ENCODE results near the gene NAPG. TPM values are rescaled to one million over a fixed set of nuclear protein-coding genes. Genes with fewer than 3 reads are reported as not detected.
"Not testable (repeated sequence)": the region's sequence is repeated elsewhere in the genome, so short reads cannot be mapped to it uniquely, and the experiment has no call there.

The NAPG gene
- total and polyA plus RNA-seq, 4 donors, result 12.7 to 37.4 (median 26.2) TPM

- Histone ChIP-seq H3K27ac (ENCODE audit: low read depth in 1 of 2, low read length in 1 of 2) (no peak overlapping the region), H3K4me3 (no peak overlapping the region), H3K9ac (ENCODE audit: insufficient read depth in 1 of 2, low read length in 2 of 2) (no peak overlapping the region), H3K9me3 (ENCODE audit: control insufficient read depth in 4 of 4, insufficient read depth in 3 of 4, low read length in 3 of 4) (peaks cover 0 to 6% (median 2%) of the 10 kb centered on the region in 4 donors), H3K27me3 (ENCODE audit: control insufficient read depth in 3 of 3, insufficient read depth in 3 of 3, low read length in 2 of 3) (no peaks in the 10 kb centered on the region), H3K36me3 (ENCODE audit: control insufficient read depth in 4 of 4, insufficient read depth in 4 of 4, low read length in 4 of 4) (no peaks in the 10 kb centered on the region), H3K4me1 (ENCODE audit: control insufficient read depth in 5 of 5, insufficient read depth in 5 of 5, low read length in 5 of 5) (no peaks in the 10 kb centered on the region)
- WGBS, 2 donors, result 82 to 97% methylated on average over 1 of the region's 1 CpG
- TF ChIP-seq CTCF (IDR thresholded peaks at IDR 0.05; ENCODE audit: control extremely low read depth, extremely low read depth), result no peak
- DNase-seq, result no peak
- no peak for ATAC-seq (ENCODE audit: insufficient read depth, low FRiP score)
Measured at GRCh38 chr18:10585260-10585659, 59.4 kb downstream of the NAPG start.

GRCh38 chr18:10588975-10589374 is 63.1 kb downstream of the NAPG start:
- Histone ChIP-seq H3K9me3 (ENCODE audit: control insufficient read depth in 4 of 4, insufficient read depth in 3 of 4, low read length in 3 of 4) (peaks cover 0 to 6% (median 2%) of the 10 kb centered on the region in 4 donors), H3K27ac (ENCODE audit: low read depth in 1 of 2, low read length in 1 of 2) (no peak overlapping the region), H3K36me3 (ENCODE audit: control insufficient read depth in 4 of 4, insufficient read depth in 4 of 4, low read length in 4 of 4) (no peaks in the 10 kb centered on the region), H3K27me3 (ENCODE audit: control insufficient read depth in 3 of 3, insufficient read depth in 3 of 3, low read length in 2 of 3) (no peaks in the 10 kb centered on the region), H3K9ac (ENCODE audit: insufficient read depth in 1 of 2, low read length in 2 of 2) (no peak overlapping the region), H3K4me3 (no peak overlapping the region), H3K4me1 (ENCODE audit: control insufficient read depth in 5 of 5, insufficient read depth in 5 of 5, low read length in 5 of 5) (no peaks in the 10 kb centered on the region)
- ATAC-seq (ENCODE audit: insufficient read depth, low FRiP score), result no peak
- 92 to 94% methylated on average over 29 to 30 of the region's 30 CpGs for WGBS, 2 donors
- no peak for DNase-seq
- no peak for TF ChIP-seq CTCF (IDR thresholded peaks at IDR 0.05; ENCODE audit: control extremely low read depth, extremely low read depth)

GRCh38 chr18:10590412-10590811 is 64.6 kb downstream of the NAPG start:
- no peak overlapping the region for H3K4me3 ChIP-seq
- H3K4me1 ChIP-seq (ENCODE audit: control insufficient read depth in 5 of 5, insufficient read depth in 5 of 5, low read length in 5 of 5), result no peaks in the 10 kb centered on the region
- TF ChIP-seq CTCF (IDR thresholded peaks at IDR 0.05; ENCODE audit: control extremely low read depth, extremely low read depth), result no peak
- H3K27ac ChIP-seq (ENCODE audit: low read depth in 1 of 2, low read length in 1 of 2), result no peak overlapping the region
- H3K27me3 ChIP-seq (ENCODE audit: control insufficient read depth in 3 of 3, insufficient read depth in 3 of 3, low read length in 2 of 3), result no peaks in the 10 kb centered on the region
- ATAC-seq (ENCODE audit: insufficient read depth, low FRiP score) (no peak), DNase-seq (no peak)
- H3K9me3 ChIP-seq (ENCODE audit: control insufficient read depth in 4 of 4, insufficient read depth in 3 of 4, low read length in 3 of 4), result peaks cover 0 to 6% (median 2%) of the 10 kb centered on the region in 4 donors
- WGBS, 2 donors, result 91 to 93% methylated on average over 8 of the region's 8 CpGs
- H3K36me3 ChIP-seq (ENCODE audit: control insufficient read depth in 4 of 4, insufficient read depth in 4 of 4, low read length in 4 of 4), result no peaks in the 10 kb centered on the region
- no peak overlapping the region for H3K9ac ChIP-seq (ENCODE audit: insufficient read depth in 1 of 2, low read length in 2 of 2)

GRCh38 chr18:10591896-10592295 is 66.1 kb downstream of the NAPG start:
- no peak for TF ChIP-seq CTCF (IDR thresholded peaks at IDR 0.05; ENCODE audit: control extremely low read depth, extremely low read depth)
- Histone ChIP-seq H3K36me3 (ENCODE audit: control insufficient read depth in 4 of 4, insufficient read depth in 4 of 4, low read length in 4 of 4) (no peaks in the 10 kb centered on the region), H3K4me1 (ENCODE audit: control insufficient read depth in 5 of 5, insufficient read depth in 5 of 5, low read length in 5 of 5) (no peaks in the 10 kb centered on the region), H3K9ac (ENCODE audit: insufficient read depth in 1 of 2, low read length in 2 of 2) (no peak overlapping the region), H3K4me3 (no peak overlapping the region), H3K9me3 (ENCODE audit: control insufficient read depth in 4 of 4, insufficient read depth in 3 of 4, low read length in 3 of 4) (peaks cover 0 to 6% (median 2%) of the 10 kb centered on the region in 4 donors), H3K27me3 (ENCODE audit: control insufficient read depth in 3 of 3, insufficient read depth in 3 of 3, low read length in 2 of 3) (no peaks in the 10 kb centered on the region), H3K27ac (ENCODE audit: low read depth in 1 of 2, low read length in 1 of 2) (no peak overlapping the region)
- WGBS, 2 donors, result 68 to 84% methylated on average over 3 of the region's 3 CpGs
- no peak for DNase-seq
- ATAC-seq (ENCODE audit: insufficient read depth, low FRiP score), result no peak

- not testable (repeated sequence) for ATAC-seq (ENCODE audit: insufficient read depth, low FRiP score); H3K36me3 ChIP-seq (ENCODE audit: control insufficient read depth in 4 of 4, insufficient read depth in 4 of 4, low read length in 4 of 4); DNase-seq; H3K9me3 ChIP-seq (ENCODE audit: control insufficient read depth in 4 of 4, insufficient read depth in 3 of 4, low read length in 3 of 4); H3K9ac ChIP-seq (ENCODE audit: insufficient read depth in 1 of 2, low read length in 2 of 2); H3K27ac ChIP-seq (ENCODE audit: low read depth in 1 of 2, low read length in 1 of 2); H3K27me3 ChIP-seq (ENCODE audit: control insufficient read depth in 3 of 3, insufficient read depth in 3 of 3, low read length in 2 of 3); H3K4me1 ChIP-seq (ENCODE audit: control insufficient read depth in 5 of 5, insufficient read depth in 5 of 5, low read length in 5 of 5); H3K4me3 ChIP-seq
- 26 to 59% methylated on average over 5 of the region's 5 CpGs for WGBS, 2 donors
Measured at GRCh38 chr18:10593366-10594022, 67.7 kb downstream of the NAPG start.
